SK-N-DZ (cell line): ENCODE measurements around the gene TFPT.
A peak's percentile ranks its signal among the peaks of the same experiment; 100 is the strongest.

Experiments used
- DNase-seq: peaks from one replicate; pipeline ENCODE4 v3.0.0-alpha.2; 2015; ENCODE audit warnings: low spot score

The TFPT gene

DNA sequence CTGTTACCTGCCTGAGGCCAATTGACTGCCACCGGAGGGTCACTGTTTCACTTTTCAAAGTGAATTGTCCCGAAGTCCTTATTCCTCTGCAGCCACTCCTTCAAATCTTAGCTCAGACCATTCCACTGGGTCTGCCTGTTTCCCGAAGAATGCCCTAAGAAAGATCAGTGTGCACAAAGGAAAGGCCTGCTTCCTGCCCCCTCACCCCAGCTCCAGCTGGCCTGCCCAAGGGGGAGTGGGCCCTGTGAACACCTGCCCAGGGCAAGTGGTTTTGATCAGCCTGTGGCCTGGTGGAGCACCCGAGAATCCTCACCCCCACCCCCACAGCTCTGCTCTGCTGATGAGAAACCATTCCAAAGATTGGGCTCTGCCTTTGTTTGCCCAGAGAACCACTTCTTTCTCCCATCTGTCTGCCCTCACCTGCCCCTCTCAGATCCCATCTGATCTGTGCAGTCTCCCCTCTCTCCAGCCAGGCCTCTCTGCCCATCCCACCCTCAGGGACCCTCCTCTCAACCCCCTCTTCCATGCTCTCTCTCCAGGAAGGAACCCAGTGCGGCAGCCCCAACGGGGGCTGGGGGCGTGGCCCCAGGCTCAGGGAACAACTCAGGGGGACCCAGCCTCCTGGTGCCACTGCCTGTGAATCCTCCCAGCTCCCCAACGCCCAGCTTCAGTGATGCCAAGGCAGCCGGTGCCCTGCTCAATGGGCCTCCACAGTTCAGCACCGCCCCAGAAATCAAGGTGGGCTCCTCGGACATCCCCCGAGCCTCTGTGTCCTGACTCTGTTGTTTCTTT, 33.8 kb upstream of the TFPT start:
- DNase-seq: no peak

GRCh38 chr19:54148158-54148557, 32.7 kb upstream of the TFPT start:
- no peak for DNase-seq

- DNase-seq: no peak
Observed at GRCh38 chr19:54147676-54148075, 32.2 kb upstream of the TFPT start.

DNA sequence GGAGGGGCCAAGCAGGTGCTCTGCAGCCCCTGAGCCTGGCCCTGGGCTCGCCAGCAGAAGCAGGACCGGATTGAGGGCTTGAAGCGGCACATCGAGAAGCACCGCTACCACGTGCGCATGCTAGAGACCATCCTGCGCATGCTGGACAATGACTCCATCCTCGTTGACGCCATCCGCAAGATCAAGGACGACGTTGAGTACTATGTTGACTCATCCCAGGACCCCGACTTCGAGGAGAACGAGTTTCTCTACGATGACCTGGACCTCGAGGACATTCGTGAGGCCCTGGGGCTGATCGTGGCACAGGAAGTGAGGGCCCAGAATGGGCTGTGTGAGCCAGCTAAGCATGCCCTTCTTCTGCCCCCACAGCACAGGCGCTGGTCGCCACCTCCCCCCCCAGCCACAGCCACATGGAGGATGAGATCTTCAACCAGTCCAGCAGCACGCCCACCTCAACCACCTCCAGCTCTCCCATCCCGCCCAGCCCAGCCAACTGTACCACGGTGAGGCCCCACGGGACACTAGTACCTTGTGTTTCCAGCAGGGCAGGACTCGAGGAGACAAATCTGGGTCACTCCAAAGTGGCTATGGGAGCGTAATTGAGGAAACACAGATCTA, 30.2 kb upstream of the TFPT start:
- DNase-seq: no peak

DNA sequence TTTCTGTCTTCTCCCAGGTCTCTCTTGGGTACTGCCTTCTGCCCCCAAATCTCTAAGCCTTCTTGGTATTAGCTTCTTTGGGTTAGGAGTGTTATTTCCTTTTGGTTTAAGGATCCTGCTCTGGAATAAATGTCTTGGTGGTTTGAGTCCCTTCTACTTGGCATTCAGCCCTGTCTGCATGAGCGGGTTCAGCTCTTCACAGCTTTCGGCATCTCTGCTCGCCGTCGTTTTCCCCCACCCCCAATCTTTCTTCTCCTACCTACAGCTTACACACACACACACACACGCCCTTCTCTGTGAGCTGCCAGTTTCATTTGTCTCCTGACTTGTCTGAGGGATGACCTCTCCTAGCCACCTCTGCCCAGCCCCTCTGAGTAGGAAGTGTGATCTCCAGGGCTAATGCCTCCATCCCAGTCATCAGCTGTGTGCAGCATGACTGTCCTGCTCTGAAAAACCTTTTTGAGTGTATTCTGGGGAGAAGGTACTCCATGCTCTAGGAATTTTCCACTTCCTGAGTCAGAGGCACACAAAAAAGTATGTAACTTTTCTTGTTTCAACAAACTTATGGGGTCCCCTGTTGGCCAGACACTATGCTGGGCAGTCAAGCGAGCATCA, 26.8 kb upstream of the TFPT start:
- no peak for DNase-seq

DNA sequence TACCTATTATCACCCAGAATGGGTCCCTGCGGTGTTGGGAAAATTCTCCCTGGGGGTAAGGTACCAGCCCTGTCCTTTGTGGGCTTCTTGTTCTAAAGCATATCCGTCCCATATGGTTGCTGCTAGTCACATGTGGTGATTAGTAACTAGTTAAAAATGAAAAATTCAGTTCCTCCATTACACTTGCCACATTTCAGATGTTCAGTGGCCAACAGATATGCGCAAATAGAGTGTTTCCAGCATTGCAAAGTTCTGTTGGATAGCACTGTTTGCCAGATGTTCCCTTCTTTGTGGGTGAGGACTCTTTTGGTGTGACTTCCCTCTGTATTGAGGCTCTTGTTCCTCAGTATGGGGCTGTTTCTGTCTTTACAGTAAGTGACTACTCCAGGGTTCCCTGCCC, 25.9 kb upstream of the TFPT start:
- no peak for DNase-seq

GRCh38 chr19:54138489-54139256, 23.2 kb upstream of the TFPT start:
- DNase-seq: no peak

GRCh38 chr19:54137699-54138488, 22.4 kb upstream of the TFPT start, which contains the start of gene CNOT3:
TSS of gene CNOT3 (plus strand) at chr19:54137762. CDS start at chr19:54142979, 5,217 bp downstream.
- DNase-seq: no peak

DNA sequence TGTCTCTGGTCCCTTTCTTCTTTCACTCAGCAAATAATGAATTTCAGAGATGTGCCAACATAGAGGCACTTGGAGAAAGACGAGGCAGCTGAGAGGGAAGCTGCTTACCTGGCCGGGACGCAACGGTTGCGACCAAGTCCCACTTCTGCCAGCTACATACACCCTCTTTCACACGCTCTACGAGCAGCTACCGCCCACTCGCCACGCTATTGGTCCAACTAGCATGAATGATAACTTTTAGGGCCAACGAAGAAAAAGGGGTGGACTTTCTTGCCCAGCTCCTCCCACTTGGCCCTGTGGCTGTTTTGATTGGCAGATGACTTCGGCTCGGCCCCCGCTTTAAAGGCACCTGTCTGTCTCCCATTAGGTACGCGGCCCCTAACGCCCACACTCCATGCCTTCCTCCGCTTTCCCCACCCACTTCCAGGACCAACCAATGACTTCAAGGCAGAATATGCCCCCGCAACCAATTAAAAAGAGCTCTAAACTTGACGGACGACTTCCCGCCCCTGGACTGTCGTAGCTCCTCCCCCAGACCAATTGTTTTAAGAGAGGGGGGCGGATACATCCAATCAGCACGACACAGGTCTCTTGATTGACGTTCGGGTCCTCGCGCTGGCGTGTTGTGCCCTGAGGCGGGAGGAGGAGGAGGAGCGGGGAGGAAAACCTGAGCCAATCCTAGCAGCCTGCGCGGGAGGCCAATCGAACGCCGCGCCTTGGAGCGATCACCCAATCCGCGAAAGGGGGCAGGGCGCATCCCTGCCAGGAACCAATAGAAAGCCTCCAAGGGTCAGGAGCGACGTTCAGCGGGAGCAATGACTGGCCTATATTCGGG, 21.6 kb upstream of the TFPT start:
- DNase-seq: peak; percentile 99

DNA sequence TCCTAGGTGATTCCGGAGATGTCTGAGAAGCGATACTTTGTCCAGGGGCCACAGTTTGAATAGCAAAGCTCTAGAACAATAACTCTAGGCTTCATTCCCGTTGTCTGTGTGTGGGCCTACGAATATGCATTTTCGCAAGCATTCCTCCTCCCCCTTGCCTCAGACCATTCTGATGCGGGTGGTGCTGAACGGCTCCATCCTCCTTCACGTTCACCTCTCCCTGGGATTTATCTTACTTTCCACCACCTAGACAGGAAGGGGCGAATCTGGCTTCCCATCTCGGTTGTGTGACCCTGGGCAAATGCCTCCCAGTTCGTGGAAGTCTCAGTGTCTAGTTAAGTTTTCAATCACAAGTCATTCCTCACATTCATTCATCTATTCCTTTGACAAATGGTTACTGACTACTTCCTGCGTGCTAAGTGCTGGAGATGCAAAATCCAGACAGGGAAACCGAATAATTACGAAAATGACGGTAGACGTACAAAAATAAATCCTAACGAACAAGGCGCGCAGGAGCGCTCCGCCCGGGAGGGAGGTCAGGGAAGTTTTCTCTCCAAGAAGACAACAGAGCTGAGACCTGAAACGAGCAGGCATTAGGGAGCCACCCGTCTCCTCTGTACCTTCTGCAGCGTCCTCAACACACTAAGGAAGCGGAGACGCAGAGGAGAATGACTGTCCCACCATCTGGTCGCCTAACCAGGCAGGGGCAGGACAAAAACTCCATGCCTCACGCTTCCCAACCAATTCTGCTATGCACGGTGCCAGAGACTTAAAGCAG, 20.8 kb upstream of the TFPT start:
- no peak for DNase-seq

GRCh38 chr19:54133957-54134590, 18.6 kb upstream of the TFPT start:
- DNase-seq: no peak

- DNase-seq: no peak
Observed at GRCh38 chr19:54133312-54133956, 18.0 kb upstream of the TFPT start.

DNA sequence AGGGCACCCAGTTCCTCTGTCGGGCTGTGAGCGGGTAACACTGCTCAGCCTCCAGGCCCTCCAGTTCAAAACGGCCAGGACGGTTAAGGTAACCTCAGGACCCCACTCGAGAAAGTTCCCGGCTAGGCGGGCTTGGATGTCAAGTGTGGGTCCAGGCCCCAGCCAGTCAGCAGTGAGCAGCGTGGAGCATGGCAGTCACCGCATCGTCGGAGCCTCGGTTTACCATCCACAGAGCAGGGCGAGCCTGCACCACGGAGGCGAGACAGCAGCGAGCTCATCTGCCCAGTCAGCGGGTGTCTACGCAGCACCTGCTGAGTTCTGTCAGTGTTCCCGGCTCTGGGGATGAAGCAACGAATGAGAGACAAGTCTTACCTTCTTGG, 14.2 kb upstream of the TFPT start:
- no peak for DNase-seq

DNA sequence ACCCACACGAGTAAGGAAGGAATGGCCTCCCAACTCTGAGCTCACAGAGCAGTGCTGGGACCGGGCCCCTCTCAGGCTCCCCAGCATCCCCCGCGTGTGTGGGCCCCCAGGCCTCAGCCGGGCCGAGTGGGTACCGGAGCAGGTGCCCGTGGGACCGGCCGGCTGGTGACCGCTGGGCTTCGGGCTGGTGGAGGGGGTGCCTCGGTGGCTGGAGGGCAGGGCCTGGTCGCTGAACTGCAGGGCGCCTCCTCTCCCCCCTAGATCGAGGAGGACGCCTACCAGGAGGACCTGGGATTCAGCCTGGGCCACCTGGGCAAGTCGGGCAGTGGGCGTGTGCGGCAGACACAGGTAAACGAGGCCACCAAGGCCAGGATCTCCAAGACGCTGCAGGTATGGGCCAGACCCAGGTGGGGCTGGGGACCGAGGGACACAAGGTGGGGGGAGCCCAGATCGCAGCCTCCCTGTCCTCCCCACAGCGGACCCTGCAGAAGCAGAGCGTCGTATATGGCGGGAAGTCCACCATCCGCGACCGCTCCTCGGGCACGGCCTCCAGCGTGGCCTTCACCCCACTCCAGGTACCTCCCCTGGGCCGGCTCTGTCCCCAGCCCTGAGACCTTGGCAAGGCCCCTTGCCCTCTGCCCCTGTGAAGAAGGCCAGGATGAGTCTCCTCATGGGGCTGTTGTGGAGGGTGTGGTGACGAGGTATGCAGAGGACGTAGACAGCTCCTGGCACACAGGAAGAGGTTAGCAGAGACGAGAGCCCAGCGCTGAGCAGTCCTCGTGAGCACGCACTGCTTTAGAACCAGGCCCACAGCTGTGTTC, 13.5 kb upstream of the TFPT start:
- DNase-seq: no peak

- DNase-seq: no peak
Observed at GRCh38 chr19:54128441-54128725, 12.9 kb upstream of the TFPT start.

DNA sequence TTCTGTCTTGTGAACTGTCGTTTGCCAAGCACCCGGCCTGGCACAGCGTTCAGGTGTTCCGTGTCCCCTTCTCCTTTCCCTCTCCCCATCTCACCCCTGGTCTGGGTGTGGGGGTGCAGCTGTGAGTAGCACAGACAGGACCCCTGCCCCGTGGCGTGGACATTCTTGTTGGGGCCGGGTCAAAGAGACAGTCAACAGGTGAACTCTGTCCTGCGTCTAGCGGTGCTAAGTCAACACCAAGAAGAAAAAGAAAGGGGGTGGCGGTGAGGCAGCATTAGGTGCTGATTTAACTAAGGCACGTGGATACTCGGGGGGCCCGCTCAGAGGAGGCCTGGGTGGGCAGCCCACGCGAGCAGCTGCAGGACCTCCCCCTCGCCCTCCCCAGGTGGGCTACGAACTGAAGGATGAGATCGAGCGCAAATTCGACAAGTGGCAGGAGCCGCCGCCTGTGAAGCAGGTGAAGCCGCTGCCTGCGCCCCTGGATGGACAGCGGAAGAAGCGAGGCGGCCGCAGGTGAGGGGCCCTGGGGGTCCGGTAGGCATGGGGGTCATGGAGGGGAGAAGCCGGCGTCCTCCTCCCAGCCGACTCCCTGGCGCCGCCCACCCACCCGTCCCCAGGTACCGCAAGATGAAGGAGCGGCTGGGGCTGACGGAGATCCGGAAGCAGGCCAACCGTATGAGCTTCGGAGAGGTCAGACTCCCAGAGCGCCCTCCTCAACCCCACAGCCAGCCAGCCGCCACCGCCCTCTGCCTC, 12.4 kb upstream of the TFPT start:
- DNase-seq: no peak

GRCh38 chr19:54125713-54126112, 10.3 kb upstream of the TFPT start:
- no peak for DNase-seq
